NOMO-1 treated with DMSO at 0.1 percent for 48 hours (cell line): ENCODE data around the gene LYZ.

ENCODE experiments used
- DNase-seq: peaks from one replicate; lab custom pipeline; 2025; ENCODE audit not compliant: unreplicated experiment; lab: John Stamatoyannopoulos, UW

LYZ gene

GRCh38 chr12:69338120-69338859 lies 9.9 kb upstream of the LYZ start:
- DNase-seq, result peak; percentile 92

- no peak for DNase-seq
Observed at GRCh38 chr12:69338936-69339335, 9.2 kb upstream of the LYZ start.

- DNase-seq, result peak; percentile 58
Observed at GRCh38 chr12:69339999-69340398, 8.2 kb upstream of the LYZ start.

- DNase-seq, result peak; percentile 82
Observed at GRCh38 chr12:69341328-69341727, 6.9 kb upstream of the LYZ start.

- DNase-seq, result no peak
Observed at GRCh38 chr12:69342421-69342820, 5.8 kb upstream of the LYZ start.

GRCh38 chr12:69343357-69343756 lies 4.8 kb upstream of the LYZ start:
- DNase-seq, result peak; percentile 76

GRCh38 chr12:69343885-69344612 lies 4.1 kb upstream of the LYZ start:
- no peak for DNase-seq

GRCh38 chr12:69345077-69345476 lies 3.1 kb upstream of the LYZ start:
- DNase-seq, result no peak

GRCh38 chr12:69345742-69346141 lies 2.4 kb upstream of the LYZ start:
- DNase-seq, result no peak

GRCh38 chr12:69350002-69350626 lies 1.9 kb downstream of the LYZ start:
- no peak for DNase-seq

- DNase-seq, result no peak
Observed at GRCh38 chr12:69350777-69351176, 2.6 kb downstream of the LYZ start.

- DNase-seq, result no peak
Observed at GRCh38 chr12:69351462-69352236, 3.5 kb downstream of the LYZ start.

- DNase-seq, result no peak
Observed at GRCh38 chr12:69352904-69353303, 4.7 kb downstream of the LYZ start.

GRCh38 chr12:69354172-69354555 lies 6.0 kb downstream of the LYZ start:
- DNase-seq, result no peak

- peak; percentile 67 for DNase-seq
Observed at GRCh38 chr12:69354556-69355187, 6.5 kb downstream of the LYZ start.

GRCh38 chr12:69355363-69356028 lies 7.3 kb downstream of the LYZ start:
- peak; percentile 53 for DNase-seq

- peak; percentile 95 for DNase-seq
Observed at GRCh38 chr12:69359531-69360347, 11.6 kb downstream of the LYZ start, which contains the start of gene YEATS4. Gene YEATS4 (plus strand): TSS chr12:69359743. CDS start chr12:69359973, 230 bp downstream.

- no peak for DNase-seq
Observed at GRCh38 chr12:69360348-69360672, 12.1 kb downstream of the LYZ start.

- DNase-seq, result no peak
Observed at GRCh38 chr12:69366796-69367195, 18.6 kb downstream of the LYZ start.

GRCh38 chr12:69368171-69368570 lies 20.0 kb downstream of the LYZ start:
- DNase-seq, result no peak
